H1 (cell line): ENCODE results near the gene CSNK2B. TPM values are rescaled to one million over a fixed set of nuclear protein-coding genes. Genes with fewer than 3 reads are reported as not detected.

Source experiments
- CTCF ChIA-PET: fragments of 300-600 bp; sonication (Branson Sonifier 250); formaldehyde crosslinking; loops from one replicate; lab custom pipeline; 2021; ENCODE audit not compliant: partially characterized antibody; lab: Charles Lee
- POLR2A ChIA-PET: fragments of 300-600 bp; sonication (Branson Sonifier 250); formaldehyde crosslinking; loops from one replicate; lab custom pipeline; 2021; ENCODE audit warnings: inconsistent platforms; ENCODE audit not compliant: partially characterized antibody; lab: Charles Lee
- DNase-seq, 2 experiments: peaks; one replicate each; pipeline versions ENCODE4 v3.0.0 to v3.0.0-alpha.2; 2010 to 2022; ENCODE audit warnings: low spot score in 2 of 2, low read depth in 1 of 2, mixed read lengths in 1 of 2
- FAIRE-seq: peaks from 2 replicates; lab custom pipeline; 2011; peaks lifted over from hg19 to GRCh38; lab: Jason Lieb, UNC
- H2AFZ ChIP-seq: 2 replicates; pipeline ENCODE4 v1.8.1; 2012; ENCODE audit warnings: low read length, inconsistent platforms
- H2AK5ac ChIP-seq: 2 replicates; pipeline ENCODE4 v1.6.1; 2013; ENCODE audit warnings: low read depth, low read length
- H2BK120ac ChIP-seq: replicated peaks from 2 replicates; pipeline ENCODE3; 2013; ENCODE audit warnings: low read depth, low read length, inconsistent platforms
- H2BK12ac ChIP-seq: 2 replicates; pipeline ENCODE4 v1.6.1; 2013; ENCODE audit warnings: low read depth, low read length
- H2BK15ac ChIP-seq: 2 replicates; pipeline ENCODE4 v1.6.1; 2013; ENCODE audit warnings: low read length
- H2BK20ac ChIP-seq: 2 replicates; pipeline ENCODE4 v1.6.1; 2013; ENCODE audit warnings: low read length
- H2BK5ac ChIP-seq: 2 replicates; pipeline ENCODE4 v1.6.1; 2013; ENCODE audit warnings: low read depth, low read length
- H3K14ac ChIP-seq: 2 replicates; pipeline ENCODE4 v1.6.1; 2013; ENCODE audit warnings: inconsistent platforms; ENCODE audit not compliant: insufficient read length
- H3K18ac ChIP-seq: 2 replicates; pipeline ENCODE4 v1.6.1; 2013; ENCODE audit warnings: low read length; ENCODE audit errors: extremely low read depth
- H3K23ac ChIP-seq: 2 replicates; pipeline ENCODE4 v1.6.1; 2013; ENCODE audit warnings: inconsistent platforms; ENCODE audit not compliant: insufficient read length
- H3K23me2 ChIP-seq: 2 replicates; pipeline ENCODE4 v1.6.1; 2013; ENCODE audit warnings: low read depth, low read length
- H3K27ac ChIP-seq: 2 replicates; pipeline ENCODE4 v1.6.1; 2011; ENCODE audit warnings: low read depth, low read length, inconsistent platforms
- H3K27me3 ChIP-seq, 4 experiments: replicated peaks in 1 of 4; 1 replicate in 1 of 4; 2 replicates in 3 of 4; pipeline versions ENCODE4 v1.6.1 to v1.8.1; 2011 to 2013; ENCODE audit warnings: low read length in 3 of 4, mild to moderate bottlenecking in 3 of 4, inconsistent platforms in 2 of 4, mixed read lengths in 2 of 4, moderate library complexity in 1 of 4; ENCODE audit not compliant: control insufficient read depth in 3 of 4, insufficient read depth in 3 of 4; ENCODE audit errors: extremely low read depth in 1 of 4
- H3K36me3 ChIP-seq, 4 experiments: 2 replicates each; pipeline versions ENCODE4 v1.6.1 to v1.8.1; 2011 to 2013; ENCODE audit warnings: mild to moderate bottlenecking in 4 of 4, low read length in 3 of 4, moderate library complexity in 2 of 4, control low read depth in 1 of 4, inconsistent platforms in 1 of 4; ENCODE audit not compliant: insufficient read depth in 4 of 4, control insufficient read depth in 2 of 4
- H3K4ac ChIP-seq: replicated peaks from 2 replicates; pipeline ENCODE3; 2013; ENCODE audit warnings: low read length, low read depth, mixed read lengths, inconsistent platforms; ENCODE audit not compliant: insufficient read length
- H3K4me1 ChIP-seq, 4 experiments: replicated peaks in 1 of 4; 1 replicate in 1 of 4; 2 replicates in 3 of 4; pipeline versions ENCODE4 v1.6.1 to v1.8.1; 2011 to 2013; ENCODE audit warnings: low read length in 3 of 4, inconsistent platforms in 2 of 4, mixed read lengths in 1 of 4; ENCODE audit not compliant: insufficient read depth in 4 of 4, control insufficient read depth in 3 of 4
- H3K4me2 ChIP-seq, 2 experiments: 2 replicates each; pipeline versions ENCODE4 v1.6.1 to v1.8.1; 2011 to 2013; ENCODE audit warnings: low read depth in 2 of 2, low read length in 2 of 2, control low read depth in 1 of 2, inconsistent platforms in 1 of 2, mild to moderate bottlenecking in 1 of 2; ENCODE audit not compliant: insufficient read depth in 1 of 2
- H3K4me3 ChIP-seq, 4 experiments: fragments of 200-600, 300-600 bp in 1 of 4; sonication (generic), shearing (Covaris generic), sonication (Bioruptor Twin) in 1 of 4; 2 replicates each; pipeline versions ENCODE4 v1.5.1 to v1.8.1; 2011 to 2016; ENCODE audit warnings: low read length in 4 of 4, low read depth in 3 of 4, control low read depth in 2 of 4, inconsistent platforms in 2 of 4, mild to moderate bottlenecking in 2 of 4, mixed read lengths in 1 of 4, moderate library complexity in 1 of 4; ENCODE audit not compliant: insufficient read depth in 2 of 4; ENCODE audit errors: extremely low read depth in 1 of 4
- H3K56ac ChIP-seq: replicated peaks from 2 replicates; pipeline ENCODE3; 2013; ENCODE audit warnings: low read depth, mild to moderate bottlenecking, mixed read lengths, low read length, inconsistent platforms; ENCODE audit not compliant: insufficient read length
- H3K79me1 ChIP-seq: 2 replicates; pipeline ENCODE4 v1.6.1; 2013; ENCODE audit warnings: low read depth, low read length, control low read depth
- H3K79me2 ChIP-seq, 2 experiments: 2 replicates each; pipeline versions ENCODE4 v1.6.1 to v1.8.1; 2012 to 2013; ENCODE audit warnings: low read length in 2 of 2, mild to moderate bottlenecking in 2 of 2, inconsistent platforms in 1 of 2; ENCODE audit not compliant: insufficient read depth in 2 of 2, control insufficient read depth in 1 of 2
- H3K9ac ChIP-seq, 4 experiments: replicated peaks in 1 of 4; 1 replicate in 1 of 4; 2 replicates in 3 of 4; pipeline versions ENCODE4 v1.6.1 to v1.8.1; 2011 to 2013; ENCODE audit warnings: low read depth in 3 of 4, low read length in 3 of 4, control low read depth in 2 of 4, mild to moderate bottlenecking in 2 of 4, moderate library complexity in 2 of 4, inconsistent platforms in 1 of 4; ENCODE audit errors: extremely low read depth in 1 of 4
- H3K9me3 ChIP-seq, 2 experiments: 2 replicates each; pipeline versions ENCODE4 v1.6.1 to v1.8.1; 2012 to 2013; ENCODE audit warnings: mild to moderate bottlenecking in 2 of 2, moderate library complexity in 2 of 2, control low read depth in 1 of 2, inconsistent platforms in 1 of 2, low read depth in 1 of 2, low read length in 1 of 2, mixed read lengths in 1 of 2; ENCODE audit not compliant: insufficient read depth in 2 of 2
- H4K20me1 ChIP-seq, 2 experiments: replicated peaks in 1 of 2; 2 replicates each; pipeline versions ENCODE3 to v1.8.1; 2011 to 2013; ENCODE audit warnings: inconsistent platforms in 2 of 2, low read length in 2 of 2, mild to moderate bottlenecking in 1 of 2; ENCODE audit not compliant: insufficient read depth in 2 of 2, control insufficient read depth in 1 of 2
- H4K5ac ChIP-seq: 2 replicates; pipeline ENCODE4 v1.6.1; 2013; ENCODE audit warnings: low read length, low read depth, mixed read lengths, inconsistent platforms; ENCODE audit not compliant: insufficient read length
- H4K8ac ChIP-seq: 2 replicates; pipeline ENCODE4 v1.8.0; 2013; ENCODE audit warnings: mild to moderate bottlenecking, moderate library complexity, low read length, inconsistent platforms; ENCODE audit not compliant: insufficient read depth; ENCODE audit errors: extremely low read depth
- H4K91ac ChIP-seq: replicated peaks from 2 replicates; pipeline ENCODE3; 2013; ENCODE audit warnings: low read length, mixed read lengths, inconsistent platforms; ENCODE audit not compliant: insufficient read length
- CEBPB ChIP-seq: IDR thresholded peaks from 2 replicates; pipeline ENCODE4 v1.6.1; 2012; ENCODE audit warnings: low read depth, low read length
- EP300 ChIP-seq, 2 experiments: IDR thresholded peaks; 1 replicate in 1 of 2; 2 replicates in 1 of 2; pipeline ENCODE4 v1.6.1; 2011 to 2012; ENCODE audit warnings: low read depth in 2 of 2, low read length in 2 of 2, mild to moderate bottlenecking in 2 of 2, borderline replicate concordance in 1 of 2, inconsistent platforms in 1 of 2, moderate library complexity in 1 of 2
- EZH2 ChIP-seq: fragments of 200-600 bp; sonication (generic); IDR thresholded peaks from 2 replicates; pipeline ENCODE4 v1.7.1; 2012; ENCODE audit warnings: low read depth, mild to moderate bottlenecking, moderate library complexity, low read length, inconsistent platforms; ENCODE audit not compliant: severe bottlenecking
- KDM5A ChIP-seq: fragments of 200-600 bp; IDR thresholded peaks from 2 replicates; pipeline ENCODE4 v1.7.1; 2012; ENCODE audit warnings: mild to moderate bottlenecking, low read length, inconsistent platforms, mixed read lengths
- SIX5 ChIP-seq: IDR thresholded peaks from 2 replicates; pipeline ENCODE4 v1.6.1; 2011; ENCODE audit warnings: mild to moderate bottlenecking, low read depth, low read length
- SRF ChIP-seq: IDR thresholded peaks from 2 replicates; pipeline ENCODE4 v1.6.1; 2011; ENCODE audit warnings: mild to moderate bottlenecking, low read depth, low read length, moderate library complexity
- TBP ChIP-seq: IDR thresholded peaks from 2 replicates; pipeline ENCODE4 v1.6.1; 2011; ENCODE audit warnings: low read depth, low read length, improper control_type of control experiment
- TEAD4 ChIP-seq: IDR thresholded peaks from 2 replicates; pipeline ENCODE4 v1.6.1; 2012; ENCODE audit warnings: low read depth, low read length, inconsistent platforms, mixed read lengths
- WGBS, 2 experiments: shearing (Covaris generic) in 1 of 2; methylation state at CpG; one replicate each; pipeline versions ENCODE4 v1.1.6 to v1.1.7; 2013 to 2015; ENCODE audit warnings: low lambda C conversion rate in 2 of 2, mixed read lengths in 2 of 2, inconsistent platforms in 1 of 2, low coverage in 1 of 2, missing lambda C conversion rate in 1 of 2; ENCODE audit not compliant: insufficient replicate concordance in 2 of 2, insufficient coverage in 1 of 2, insufficient read length in 1 of 2; ENCODE audit errors: extremely low coverage in 1 of 2, missing lambda C conversion rate in 1 of 2; 5-methylcytosine and 5-hydroxymethylcytosine counted together
- polyA plus RNA-seq, 7 experiments: library from polyadenylated mRNA; depleted of rRNA in 3 of 7; stranded (reverse) in 5 of 7; unstranded in 2 of 7; fragments of >200 nt in 5 of 7; fragments of 200-250 nt in 2 of 7; gene quantifications; 1 replicate in 5 of 7; 2 replicates in 1 of 7; 4 replicates in 1 of 7; pipeline versions ENCODE4 v1.2.1 to v1.2.3, GENCODE V29; 2011 to 2013; ENCODE audit warnings: missing spikeins in 2 of 7, mixed read lengths in 2 of 7
- total RNA-seq: library from RNA; stranded (reverse); fragmentation: NEBNext Ultra II Directional; extraction: Animal tissue kit (Norgen Biotek cat#: 25700); gene quantifications from 2 replicates; pipeline ENCODE4 v1.2.1, GENCODE V29; 2021
- TF ChIP-seq, protein P1 (sequence below): IDR thresholded peaks from 2 replicates; pipeline ENCODE4 v1.6.1; 2011; ENCODE audit warnings: low read length, improper control_type of control experiment

CSNK2B gene
- total and polyA plus RNA-seq, 2 of the 8 experiments (the other 6 are each of a cell fraction or from before 2014, with no cell fraction given): 169 to 208 TPM

DNA sequence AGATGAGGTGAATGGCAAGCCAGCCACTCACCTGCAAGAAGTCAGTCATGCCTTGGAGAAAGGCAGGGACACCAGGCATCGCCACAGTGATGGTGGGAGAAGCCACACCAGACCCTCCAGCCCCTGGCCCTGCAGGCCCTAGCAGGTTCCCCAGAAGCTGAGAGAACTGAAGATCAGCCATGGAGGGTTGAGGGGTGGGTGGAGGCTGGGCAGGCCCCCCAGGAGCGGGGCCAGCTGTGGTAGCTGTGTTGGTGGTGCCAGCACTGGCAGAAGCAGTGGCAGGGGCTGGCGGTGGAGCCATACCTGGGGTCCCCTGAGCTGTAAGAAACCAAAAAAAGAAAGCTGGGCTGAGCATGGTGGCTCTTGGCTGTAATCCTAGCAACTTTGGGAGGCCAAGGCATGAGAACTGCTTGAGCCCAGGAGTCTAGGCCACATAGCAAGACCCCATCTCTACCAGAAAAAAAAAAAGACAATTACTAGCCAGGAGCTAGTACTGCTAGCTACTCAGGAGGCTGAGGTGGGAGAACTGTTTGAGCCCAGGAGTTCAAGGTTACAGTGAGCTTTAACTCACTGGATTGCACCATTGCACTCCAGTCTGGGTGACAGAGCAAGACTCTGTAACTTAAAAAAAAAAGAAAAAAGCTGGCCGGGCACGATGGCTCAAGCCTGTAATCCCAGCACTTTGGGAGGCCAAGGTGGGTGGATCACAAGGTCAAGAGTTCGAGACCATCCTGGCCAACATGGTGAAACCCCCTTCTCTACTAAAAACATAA is 22.9 kb upstream of the CSNK2B start:
- 93% methylated on average over 4 of the region's 6 CpGs; no CpG with 5 or more reads in 1 of the 2 experiments for WGBS, 2 experiments
- H3K36me3 ChIP-seq: peaks cover 47 to 92% (median 71%) of the 10 kb centered on the region in 4 experiments
- POLR2A ChIA-PET: interaction anchor here (0.6 to 34.9 kb wide), 9 partner anchors 7 to 164 kb away, joined by 3 to 883 read pairs (median 4); partner anchors contain the start of genes APOM, BAG6, C6orf47 and CSNK2B

More for the DNA sequence above, 22.9 kb upstream of the CSNK2B start:
- no peak overlapping the region for H3K9ac ChIP-seq
- no peak overlapping the region for H4K8ac ChIP-seq
- H2AK5ac ChIP-seq: no peak overlapping the region
- H4K91ac ChIP-seq: no peak overlapping the region
- no peak overlapping the region for H3K18ac ChIP-seq
- CTCF ChIA-PET: interaction anchor here (0.7 to 1.9 kb wide), 7 partner anchors 9 to 169 kb away, joined by 3 to 6 read pairs (median 4); no protein-coding TSS in a partner anchor
- no peak overlapping the region for H4K5ac ChIP-seq
- no peak overlapping the region for H2BK12ac ChIP-seq
- no peaks in the 10 kb centered on the region; the same call in none of the 2 replicates for H3K79me1 ChIP-seq
- H2BK15ac ChIP-seq: no peak overlapping the region
- H4K20me1 ChIP-seq: peaks cover 6% of the 10 kb centered on the region in 2 experiments
- H2BK120ac ChIP-seq: no peak overlapping the region
- no peak for DNase-seq
- H3K23ac ChIP-seq: no peak overlapping the region
- H3K14ac ChIP-seq: no peak overlapping the region
- H3K4me2 ChIP-seq: no peak overlapping the region
- no peak overlapping the region for H2BK5ac ChIP-seq
- no peak overlapping the region for H3K27ac ChIP-seq
- no peaks in the 10 kb centered on the region for H3K4me1 ChIP-seq
- no peaks in the 10 kb centered on the region for H3K9me3 ChIP-seq
- no peaks in the 10 kb centered on the region for H3K79me2 ChIP-seq
- no peaks in the 10 kb centered on the region for H3K23me2 ChIP-seq
- no peak overlapping the region for H2BK20ac ChIP-seq
- H3K27me3 ChIP-seq: no peaks in the 10 kb centered on the region
- H2AFZ ChIP-seq: no peak overlapping the region
- H3K4ac ChIP-seq: no peak overlapping the region
- H3K4me3 ChIP-seq: no peak overlapping the region
- no peak overlapping the region for H3K56ac ChIP-seq
- no peak for FAIRE-seq
- TF ChIP-seq SRF (no peak), TEAD4 (no peak), EZH2 (no peak), EP300 (IDR thresholded peaks at IDR 0.05; ENCODE audit: borderline replicate concordance in 1 of 2, low read depth in 2 of 2, low read length in 2 of 2) (no peak), SIX5 (no peak), TBP (no peak), CEBPB (no peak), KDM5A (no peak)
- TF ChIP-seq, protein P1, sequence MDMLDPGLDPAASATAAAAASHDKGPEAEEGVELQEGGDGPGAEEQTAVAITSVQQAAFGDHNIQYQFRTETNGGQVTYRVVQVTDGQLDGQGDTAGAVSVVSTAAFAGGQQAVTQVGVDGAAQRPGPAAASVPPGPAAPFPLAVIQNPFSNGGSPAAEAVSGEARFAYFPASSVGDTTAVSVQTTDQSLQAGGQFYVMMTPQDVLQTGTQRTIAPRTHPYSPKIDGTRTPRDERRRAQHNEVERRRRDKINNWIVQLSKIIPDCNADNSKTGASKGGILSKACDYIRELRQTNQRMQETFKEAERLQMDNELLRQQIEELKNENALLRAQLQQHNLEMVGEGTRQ: no peak
